ENCODE measurements around the gene PRSS56.

DNA sequence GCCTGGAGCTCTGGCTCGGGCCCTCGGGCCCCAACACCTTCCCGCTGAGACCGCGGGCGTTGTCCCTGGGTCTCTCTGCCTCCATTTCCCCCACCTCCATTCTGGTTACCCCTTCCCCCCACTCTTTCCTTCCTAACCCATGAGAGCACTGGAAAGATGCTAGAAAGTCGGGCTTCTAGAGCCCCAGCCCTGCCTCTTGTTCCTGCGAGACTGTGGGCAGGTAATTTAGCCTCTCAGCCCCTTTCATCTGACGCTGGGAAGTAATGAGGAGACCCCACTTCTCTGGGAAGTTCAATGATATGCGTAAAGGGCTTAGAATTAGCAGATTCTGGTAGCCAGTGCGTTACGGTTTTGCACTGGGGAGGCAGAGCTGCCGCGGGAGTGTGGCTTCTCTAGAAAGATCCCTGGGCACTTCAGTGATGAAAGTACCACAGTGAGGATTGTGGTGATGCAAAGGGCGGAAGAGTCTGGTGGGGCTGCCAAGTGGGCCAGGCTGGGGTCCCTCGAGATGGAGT is 16.3 kb upstream of the PRSS56 start:
- TF ChIP-seq, protein P1, sequence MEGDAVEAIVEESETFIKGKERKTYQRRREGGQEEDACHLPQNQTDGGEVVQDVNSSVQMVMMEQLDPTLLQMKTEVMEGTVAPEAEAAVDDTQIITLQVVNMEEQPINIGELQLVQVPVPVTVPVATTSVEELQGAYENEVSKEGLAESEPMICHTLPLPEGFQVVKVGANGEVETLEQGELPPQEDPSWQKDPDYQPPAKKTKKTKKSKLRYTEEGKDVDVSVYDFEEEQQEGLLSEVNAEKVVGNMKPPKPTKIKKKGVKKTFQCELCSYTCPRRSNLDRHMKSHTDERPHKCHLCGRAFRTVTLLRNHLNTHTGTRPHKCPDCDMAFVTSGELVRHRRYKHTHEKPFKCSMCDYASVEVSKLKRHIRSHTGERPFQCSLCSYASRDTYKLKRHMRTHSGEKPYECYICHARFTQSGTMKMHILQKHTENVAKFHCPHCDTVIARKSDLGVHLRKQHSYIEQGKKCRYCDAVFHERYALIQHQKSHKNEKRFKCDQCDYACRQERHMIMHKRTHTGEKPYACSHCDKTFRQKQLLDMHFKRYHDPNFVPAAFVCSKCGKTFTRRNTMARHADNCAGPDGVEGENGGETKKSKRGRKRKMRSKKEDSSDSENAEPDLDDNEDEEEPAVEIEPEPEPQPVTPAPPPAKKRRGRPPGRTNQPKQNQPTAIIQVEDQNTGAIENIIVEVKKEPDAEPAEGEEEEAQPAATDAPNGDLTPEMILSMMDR (IDR thresholded peaks at IDR 0.05), result no peak
- TF ChIP-seq POLR2A (IDR thresholded peaks at IDR 0.05) (no peak), EP300 (IDR thresholded peaks at IDR 0.05) (no peak)
